BLaER1 treated with 17β-estradiol and CSF1 and Interleukin-3, amounts not matched to agents 10 nM and 100 nM (cell line): Measurements from ENCODE around the gene PRKCA.

Experiments used
- H3K27ac ChIP-seq, 11 experiments: shearing (Covaris generic); formaldehyde crosslinking; 2 replicates each; pipeline ENCODE4 v1.8.1; 2022
- H3K27me3 ChIP-seq, 11 experiments: shearing (Covaris generic); formaldehyde crosslinking; 2 replicates each; pipeline ENCODE4 v1.8.1; 2022
- H3K36me3 ChIP-seq, 11 experiments: shearing (Covaris generic); formaldehyde crosslinking; 2 replicates each; pipeline ENCODE4 v1.8.1; 2022
- H3K4me1 ChIP-seq, 10 experiments: shearing (Covaris generic); formaldehyde crosslinking; 2 replicates each; pipeline ENCODE4 v1.8.1; 2022
- H3K4me2 ChIP-seq, 11 experiments: shearing (Covaris generic); formaldehyde crosslinking; 2 replicates each; pipeline ENCODE4 v1.8.1; 2022
- H3K4me3 ChIP-seq, 10 experiments: shearing (Covaris generic); formaldehyde crosslinking; 2 replicates each; pipeline ENCODE4 v1.8.1; 2022
- H3K9ac ChIP-seq, 11 experiments: shearing (Covaris generic); formaldehyde crosslinking; 2 replicates each; pipeline ENCODE4 v1.8.1; 2022
- H3K9me3 ChIP-seq, 11 experiments: shearing (Covaris generic); formaldehyde crosslinking; replicated peaks in 1 of 11; 2 replicates each; pipeline ENCODE4 v1.8.1; 2022
- H4K20me1 ChIP-seq, 11 experiments: shearing (Covaris generic); formaldehyde crosslinking; 2 replicates each; pipeline ENCODE4 v1.8.1; 2022
- Cebpa-rat ChIP-seq, 11 experiments: shearing (Covaris generic); IDR thresholded peaks; 2 replicates each; pipeline ENCODE4 v1.8.1; 2022

Gene PRKCA

DNA sequence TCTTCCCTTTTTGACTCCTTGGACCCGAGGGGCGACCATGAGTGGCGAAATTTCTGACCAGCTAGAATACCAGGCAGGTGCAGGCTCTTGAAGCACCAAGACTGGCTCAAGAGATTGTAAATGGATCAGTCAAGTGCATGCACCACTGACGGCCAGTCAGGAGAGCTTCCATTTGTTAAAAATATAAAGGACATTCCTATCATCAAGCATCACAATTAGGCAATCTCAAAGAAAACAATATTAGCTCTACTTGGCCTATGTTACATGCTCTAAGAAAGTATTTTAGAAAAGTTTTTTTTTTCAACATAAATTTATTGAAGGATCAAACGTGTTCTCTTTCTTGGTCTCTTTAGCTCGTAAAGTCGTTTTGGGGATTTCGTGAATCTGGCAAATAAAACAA, 1.5 kb upstream of the PRKCA start:
- Histone ChIP-seq H3K9ac (no peak overlapping the region), H3K9me3 (no peaks in the 10 kb centered on the region), H3K4me3 (peak overlapping the region in 4 of 10 experiments; percentile 78 to 98 (median 90); a peak in 6 of 20 replicates), H3K27me3 (peaks cover 0 to 13% (median 5%) of the 10 kb centered on the region in 11 experiments; a peak in 11 of 22 replicates), H3K4me1 (peaks cover 19 to 38% (median 26%) of the 10 kb centered on the region in 10 experiments), H3K27ac (no peak overlapping the region), H3K4me2 (peak overlapping the region; percentile 85 to 99 (median 96)), H4K20me1 (peaks cover 0 to 31% (median 12%) of the 10 kb centered on the region in 11 experiments; a peak in 10 of 22 replicates), H3K36me3 (no peaks in the 10 kb centered on the region)
- no peak for TF ChIP-seq Cebpa-rat (IDR thresholded peaks at IDR 0.05)

DNA sequence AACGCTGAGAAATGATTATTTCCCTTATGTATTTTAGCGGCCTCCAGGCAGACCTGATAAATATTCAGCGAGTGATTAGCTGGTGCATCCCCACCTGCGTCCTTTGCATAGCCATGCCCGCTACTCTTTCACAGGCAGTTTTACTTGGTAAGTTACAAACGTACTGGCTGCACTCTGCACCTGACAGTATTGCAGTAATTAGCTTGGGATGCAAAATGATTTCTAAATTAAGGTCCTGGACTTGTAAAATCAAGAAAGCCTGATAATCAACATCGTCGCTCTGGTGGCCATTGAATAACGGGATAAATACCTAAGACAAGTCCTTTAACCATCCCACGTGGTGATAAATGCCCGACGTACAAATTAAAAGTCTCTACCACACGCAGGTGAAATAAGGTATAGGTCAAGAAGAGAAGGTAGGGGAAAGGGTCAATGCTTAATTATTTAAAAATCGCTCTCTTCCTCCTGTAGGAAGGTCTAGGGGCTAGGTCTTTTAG, 998 bp upstream of the PRKCA start:
- Histone ChIP-seq H3K36me3 (no peaks in the 10 kb centered on the region), H3K27me3 (peaks cover 0 to 13% (median 5%) of the 10 kb centered on the region in 11 experiments; a peak in 11 of 22 replicates), H3K4me2 (peak overlapping the region; percentile 85 to 99 (median 96)), H4K20me1 (peaks cover 0 to 35% (median 13%) of the 10 kb centered on the region in 11 experiments; a peak in 10 of 22 replicates), H3K9me3 (no peaks in the 10 kb centered on the region), H3K27ac (peak overlapping the region in 7 of 11 experiments; percentile 60 to 82 (median 73); a peak in 8 of 22 replicates), H3K9ac (peak overlapping the region; percentile 75 to 87 (median 82)), H3K4me1 (peaks cover 19 to 43% (median 26%) of the 10 kb centered on the region in 10 experiments), H3K4me3 (peak overlapping the region; percentile 77 to 98 (median 82))
- TF ChIP-seq Cebpa-rat (IDR thresholded peaks at IDR 0.05) = no peak

DNA sequence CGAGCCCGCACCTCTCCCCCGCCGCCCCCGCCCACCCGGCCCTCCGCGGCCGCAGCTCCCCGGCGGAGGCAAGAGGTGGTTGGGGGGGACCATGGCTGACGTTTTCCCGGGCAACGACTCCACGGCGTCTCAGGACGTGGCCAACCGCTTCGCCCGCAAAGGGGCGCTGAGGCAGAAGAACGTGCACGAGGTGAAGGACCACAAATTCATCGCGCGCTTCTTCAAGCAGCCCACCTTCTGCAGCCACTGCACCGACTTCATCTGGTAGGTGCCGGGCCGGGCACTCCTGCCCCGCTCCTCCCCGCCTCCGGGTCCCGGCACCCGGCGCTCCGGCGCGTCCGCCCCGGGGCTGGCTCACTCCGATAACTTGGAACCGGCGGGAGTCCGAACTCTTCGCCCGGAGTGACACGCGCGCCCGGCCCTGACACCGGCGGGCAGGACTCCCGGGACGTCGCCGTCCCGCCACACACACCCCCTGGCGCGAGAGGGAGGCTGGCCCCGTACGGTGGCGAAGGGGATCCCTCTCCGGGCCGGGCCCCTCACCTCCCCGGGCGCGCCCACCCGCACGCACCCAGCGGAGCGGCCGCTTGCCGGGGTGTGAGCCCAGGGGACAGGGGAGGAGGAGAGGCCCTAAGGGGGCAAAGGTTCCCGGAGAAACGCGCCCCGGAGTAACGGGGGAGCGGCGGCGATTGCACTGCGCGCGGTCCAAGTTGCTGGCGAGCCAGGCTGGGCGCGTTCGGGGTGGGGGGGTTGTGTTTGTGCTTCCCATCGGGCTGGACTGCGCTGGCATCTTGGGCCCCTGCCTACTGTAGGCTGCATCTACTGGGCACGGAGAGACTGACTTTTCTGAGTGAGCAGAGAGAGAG, 581 bp downstream of the PRKCA start:
- peaks cover 0 to 51% (median 13%) of the 10 kb centered on the region in 11 experiments; a peak in 10 of 22 replicates for H4K20me1 ChIP-seq
- peak overlapping the region; percentile 75 to 87 (median 82) for H3K9ac ChIP-seq
- H3K27ac ChIP-seq = peak overlapping the region in 9 of 11 experiments; percentile 4 to 82 (median 43); a peak in 12 of 22 replicates
- no peak for TF ChIP-seq Cebpa-rat (IDR thresholded peaks at IDR 0.05)
- peaks cover 0 to 16% (median 0%) of the 10 kb centered on the region in 11 experiments; a peak in 5 of 22 replicates for H3K36me3 ChIP-seq
- no peaks in the 10 kb centered on the region for H3K9me3 ChIP-seq
- peak overlapping the region; percentile 85 to 99 (median 95) for H3K4me2 ChIP-seq
- peak overlapping the region; percentile 77 to 98 (median 82) for H3K4me3 ChIP-seq
- H3K27me3 ChIP-seq = peaks cover 0 to 13% (median 5%) of the 10 kb centered on the region in 11 experiments; a peak in 11 of 22 replicates
- peaks cover 19 to 54% (median 26%) of the 10 kb centered on the region in 10 experiments for H3K4me1 ChIP-seq

DNA sequence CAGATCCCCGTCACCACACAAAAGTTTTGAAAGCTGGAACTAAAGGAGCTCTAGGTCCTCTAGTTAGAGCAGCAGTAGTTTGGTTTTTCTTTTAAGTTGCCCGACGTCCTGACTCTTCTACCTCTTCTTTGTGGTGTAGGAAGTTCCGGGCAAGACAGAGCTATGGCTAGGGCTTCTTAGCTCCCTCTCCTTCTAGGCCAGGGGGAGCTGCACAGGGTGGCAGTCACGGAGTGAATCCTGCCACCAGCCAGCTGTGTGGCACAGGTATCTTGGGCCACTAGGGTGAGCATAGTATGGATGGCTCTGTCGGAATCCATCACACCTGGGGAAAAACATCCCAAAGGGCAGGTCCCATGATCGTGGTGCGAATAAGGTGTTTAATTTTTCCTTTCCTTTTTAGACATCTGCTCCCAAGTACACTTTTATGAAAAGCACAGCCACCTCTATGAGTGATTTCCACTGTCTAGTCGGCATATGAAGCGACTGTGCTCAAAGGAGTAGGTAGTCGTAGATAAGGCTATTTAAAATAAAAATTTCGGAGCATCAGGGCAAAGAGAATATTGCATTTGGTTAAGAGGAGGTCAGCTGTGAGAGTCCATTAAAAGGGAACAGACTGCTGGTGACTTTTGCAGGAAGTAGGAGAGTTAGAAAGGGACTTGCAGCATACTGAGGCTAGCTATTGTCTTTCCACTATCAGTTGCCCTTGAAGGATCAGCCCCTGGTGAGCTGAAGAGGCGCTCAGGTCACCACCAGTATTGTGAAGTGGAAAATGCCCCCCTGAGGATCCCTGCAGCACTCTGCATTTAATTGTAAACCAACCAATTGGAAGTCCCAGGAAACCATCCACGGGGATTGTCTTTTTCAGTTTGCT, 2.1 kb downstream of the PRKCA start:
- H3K9me3 ChIP-seq = no peaks in the 10 kb centered on the region
- no peak for TF ChIP-seq Cebpa-rat (IDR thresholded peaks at IDR 0.05)
- H3K4me3 ChIP-seq = peak overlapping the region in 4 of 10 experiments; percentile 82 to 98 (median 90); a peak in 8 of 20 replicates
- H3K4me1 ChIP-seq = peaks cover 19 to 69% (median 26%) of the 10 kb centered on the region in 10 experiments
- peaks cover 0 to 13% (median 5%) of the 10 kb centered on the region in 11 experiments; a peak in 11 of 22 replicates for H3K27me3 ChIP-seq
- H3K4me2 ChIP-seq = peak overlapping the region; percentile 85 to 99 (median 95)
- 0 out of 22 replicates have a peak overlapping the region, but pooled peaks of 1 of the 11 experiments have one; percentile 43 for H3K27ac ChIP-seq
- peak overlapping the region in 3 of 11 experiments; percentile 79 to 87 (median 86); a peak in 7 of 22 replicates for H3K9ac ChIP-seq
- H3K36me3 ChIP-seq = peaks cover 0 to 31% (median 3%) of the 10 kb centered on the region in 11 experiments; a peak in 6 of 22 replicates
- peaks cover 0 to 66% (median 13%) of the 10 kb centered on the region in 11 experiments; a peak in 10 of 22 replicates for H4K20me1 ChIP-seq

DNA sequence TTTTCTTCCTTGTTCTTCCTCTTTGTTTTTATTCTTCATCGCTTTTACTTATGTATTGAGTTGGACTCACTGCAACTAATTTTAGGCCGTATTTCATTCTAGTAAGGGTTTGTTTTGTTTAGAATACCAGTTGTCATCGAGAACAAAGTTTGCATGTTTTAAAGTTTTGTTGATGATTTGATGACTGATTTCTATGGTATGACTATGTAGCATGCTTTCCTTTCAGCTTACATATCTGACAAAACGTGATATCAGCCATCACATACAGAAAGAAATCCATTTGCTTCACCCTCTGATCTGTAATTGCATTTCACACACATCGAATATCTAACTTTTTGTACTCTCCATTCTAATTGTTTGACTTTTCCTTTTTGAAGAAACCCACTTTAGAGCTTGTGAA, 4.0 kb downstream of the PRKCA start:
- no peaks in the 10 kb centered on the region for H3K9me3 ChIP-seq
- no peak overlapping the region for H3K27ac ChIP-seq
- H3K27me3 ChIP-seq = peaks cover 0 to 5% (median 4%) of the 10 kb centered on the region in 11 experiments; a peak in 11 of 22 replicates
- H3K4me1 ChIP-seq = peaks cover 17 to 79% (median 22%) of the 10 kb centered on the region in 10 experiments
- H3K4me3 ChIP-seq = peak overlapping the region in 2 of 10 experiments; percentile 92 to 98; a peak in 1 of 20 replicates
- peaks cover 0 to 50% (median 8%) of the 10 kb centered on the region in 11 experiments; a peak in 7 of 22 replicates for H3K36me3 ChIP-seq
- peak overlapping the region in 3 of 11 experiments; percentile 85 to 92 (median 92); a peak in 5 of 22 replicates for H3K4me2 ChIP-seq
- peaks cover 0 to 80% (median 13%) of the 10 kb centered on the region in 11 experiments; a peak in 10 of 22 replicates for H4K20me1 ChIP-seq
- no peak overlapping the region; a peak in 1 of 22 replicates for H3K9ac ChIP-seq
- TF ChIP-seq Cebpa-rat (IDR thresholded peaks at IDR 0.05) = no peak

DNA sequence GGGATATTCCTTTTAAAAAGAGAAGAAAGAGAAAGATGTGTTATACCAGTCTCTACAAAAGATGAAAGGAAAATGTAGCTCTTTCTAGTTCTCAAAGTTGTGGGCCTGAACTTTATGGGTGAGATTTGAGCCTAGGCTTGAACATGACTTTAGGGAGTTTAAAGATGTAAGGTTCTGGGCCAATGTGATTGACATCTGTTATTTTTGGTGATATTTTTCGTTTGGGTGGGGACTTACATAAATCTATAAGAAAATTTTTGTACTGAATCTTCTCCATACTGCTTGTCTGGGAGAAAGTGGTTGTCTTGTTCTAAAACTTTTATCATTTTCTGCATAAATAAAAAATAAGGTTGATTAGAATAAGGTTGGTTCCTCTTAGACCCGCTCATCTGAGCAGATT, 4.8 kb downstream of the PRKCA start:
- Histone ChIP-seq H4K20me1 (peaks cover 0 to 88% (median 13%) of the 10 kb centered on the region in 11 experiments; a peak in 10 of 22 replicates), H3K36me3 (peaks cover 0 to 58% (median 8%) of the 10 kb centered on the region in 11 experiments; a peak in 7 of 22 replicates), H3K9ac (no peak overlapping the region), H3K9me3 (no peaks in the 10 kb centered on the region), H3K4me1 (peaks cover 13 to 84% (median 18%) of the 10 kb centered on the region in 10 experiments; a peak in 19 of 20 replicates), H3K27me3 (no peaks in the 10 kb centered on the region; a peak in 1 of 22 replicates), H3K4me3 (no peak overlapping the region), H3K27ac (no peak overlapping the region), H3K4me2 (peak overlapping the region in 2 of 11 experiments; percentile 92; a peak in 2 of 22 replicates)
- no peak for TF ChIP-seq Cebpa-rat (IDR thresholded peaks at IDR 0.05)

DNA sequence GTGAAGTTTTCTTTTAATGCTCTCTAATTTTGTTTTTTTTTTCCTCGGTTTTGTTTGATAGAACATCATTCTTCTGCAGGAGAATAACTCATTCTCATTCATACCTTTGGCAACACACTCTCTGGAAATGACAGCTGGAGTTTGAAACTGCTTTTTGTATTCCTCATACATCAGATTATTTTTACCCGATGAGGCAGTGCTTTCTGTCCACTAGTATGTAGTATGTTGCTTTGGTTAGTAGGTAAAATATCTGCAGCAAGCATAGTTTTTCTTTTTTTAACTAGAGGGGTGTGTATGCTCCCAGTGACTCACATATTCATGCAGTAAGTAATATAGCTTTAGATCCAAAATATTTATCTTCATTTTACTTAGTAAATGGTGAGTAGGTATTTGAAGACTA, 6.4 kb downstream of the PRKCA start:
- peaks cover 0 to 71% (median 8%) of the 10 kb centered on the region in 11 experiments; a peak in 7 of 22 replicates for H3K36me3 ChIP-seq
- no peak overlapping the region for H3K27ac ChIP-seq
- no peaks in the 10 kb centered on the region for H3K9me3 ChIP-seq
- no peak overlapping the region for H3K9ac ChIP-seq
- H3K4me3 ChIP-seq = no peak overlapping the region
- H3K27me3 ChIP-seq = no peaks in the 10 kb centered on the region
- H3K4me2 ChIP-seq = peak overlapping the region in 1 of 11 experiments; percentile 35; a peak in 1 of 22 replicates
- peaks cover 0 to 100% (median 5%) of the 10 kb centered on the region in 11 experiments; a peak in 10 of 22 replicates for H4K20me1 ChIP-seq
- TF ChIP-seq Cebpa-rat (IDR thresholded peaks at IDR 0.05) = no peak
- peaks cover 7 to 89% (median 12%) of the 10 kb centered on the region in 10 experiments; a peak in 19 of 20 replicates for H3K4me1 ChIP-seq
